ENCODE measurements around the gene SLC22A7.

- TF ChIP-seq CTCF (IDR thresholded peaks at IDR 0.05) (no peak), POLR2A (IDR thresholded peaks at IDR 0.05) (no peak)
Measured at GRCh38 chr6:43308990-43309477, 11.0 kb downstream of the SLC22A7 start.
